HCT116 (cell line): Measurements from ENCODE around the gene THADA. TPM values are rescaled to one million over a fixed set of nuclear protein-coding genes. Genes with fewer than 3 reads are reported as not detected.
A peak's percentile ranks its signal among the peaks of the same experiment; 100 is the strongest.

Experiments
- ATAC-seq: fragments of 200-7000 bp; cut with Tn5 transposase; 2 replicates; pipeline ENCODE4 v1.9.1; 2020; ENCODE audit warnings: mild to moderate bottlenecking, moderate library complexity
- BruUV-seq: library from RNA; stranded (reverse); fragments of 400-500 nt; replicated peaks from 2 replicates; lab custom pipeline; 2021; lab: Mats Ljungman, UMichigan
- CTCF ChIA-PET: fragments of 300-600 bp; sonication (Branson Sonifier 250); formaldehyde crosslinking; loops from one replicate; lab custom pipeline; 2021; ENCODE audit warnings: antibody characterized with exemption; lab: Charles Lee
- POLR2A ChIA-PET: fragments of 300-600, 350-600 bp; sonication (Branson Sonifier 250); formaldehyde crosslinking; loops from one replicate; lab custom pipeline; 2021; ENCODE audit warnings: antibody characterized with exemption; lab: Charles Lee
- RAD21 ChIA-PET, 2 experiments: fragments of 300-600 bp; sonication (Branson Sonifier 250); formaldehyde crosslinking; loops; one replicate each; lab custom pipeline; 2023; ENCODE audit warnings: low total read pairs in 2 of 2; ENCODE audit not compliant: uncharacterized antibody in 2 of 2, unreplicated experiment in 2 of 2, low non-redundant PET in 1 of 2; lab: Charles Lee
- DNase-seq: peaks from one replicate; pipeline ENCODE4 v3.0.0-alpha.2; 2010; ENCODE audit warnings: low read depth, low spot score
- H2AFZ ChIP-seq: fragments of 200-600 bp; shearing (Covaris generic), sonication (generic); 2 replicates; pipeline ENCODE4 v1.6.1; 2017; ENCODE audit warnings: low read depth, mixed run types, mixed read lengths, antibody characterized with exemption, low read length; ENCODE audit not compliant: poor library complexity, severe bottlenecking
- H3K27ac ChIP-seq: 2 replicates; pipeline ENCODE4 v1.5.1; 2012; ENCODE audit warnings: low read depth, low read length
- H3K27me3 ChIP-seq: fragments of 200-600 bp; sonication (generic); 2 replicates; pipeline ENCODE4 v1.6.1; 2016; ENCODE audit warnings: mixed run types, low read length, mixed read lengths; ENCODE audit not compliant: insufficient read depth
- H3K36me3 ChIP-seq, 2 experiments: fragments of 200-500 bp in 1 of 2; fragments of 200-600 bp in 1 of 2; sonication (Bioruptor generic) in 1 of 2; sonication (generic) in 1 of 2; 2 replicates each; pipeline versions ENCODE4 v1.5.1 to v1.6.1; 2014 to 2016; ENCODE audit warnings: low read length in 2 of 2, inconsistent platforms in 1 of 2, mixed read lengths in 1 of 2, mixed run types in 1 of 2; ENCODE audit not compliant: insufficient read depth in 2 of 2, control insufficient read depth in 1 of 2
- H3K4me1 ChIP-seq, 2 experiments: fragments of 200-600 bp in 1 of 2; sonication (generic) in 1 of 2; 2 replicates each; pipeline versions ENCODE4 v1.5.1 to v1.6.1; 2012 to 2017; ENCODE audit warnings: low read length in 2 of 2, inconsistent platforms in 1 of 2, mild to moderate bottlenecking in 1 of 2, mixed read lengths in 1 of 2, mixed run types in 1 of 2, moderate library complexity in 1 of 2; ENCODE audit not compliant: insufficient read depth in 2 of 2, control insufficient read depth in 1 of 2
- H3K4me2 ChIP-seq: fragments of 200-600 bp; sonication (generic); 2 replicates; pipeline ENCODE4 v1.6.1; 2017; ENCODE audit warnings: mixed run types, low read length, mixed read lengths
- H3K4me3 ChIP-seq, 2 experiments: fragments of 200-600 bp in 1 of 2; sonication (generic) in 1 of 2; replicated peaks in 1 of 2; 2 replicates each; pipeline ENCODE4 v1.5.1; 2011 to 2016; ENCODE audit warnings: low read length in 2 of 2, control low read depth in 1 of 2, low read depth in 1 of 2, mild to moderate bottlenecking in 1 of 2, mixed read lengths in 1 of 2, mixed run types in 1 of 2
- H3K79me2 ChIP-seq: fragments of 200-600 bp; sonication (generic); 2 replicates; pipeline ENCODE4 v1.6.1; 2017; ENCODE audit warnings: mild to moderate bottlenecking, mixed run types, low read length, moderate library complexity, mixed read lengths; ENCODE audit not compliant: insufficient read depth
- H3K9ac ChIP-seq: fragments of 200-600 bp; sonication (generic); 2 replicates; pipeline ENCODE4 v1.6.1; 2016; ENCODE audit warnings: low read length, mixed read lengths
- H3K9me2 ChIP-seq: fragments of 200-600 bp; sonication (generic), shearing (Covaris generic); 2 replicates; pipeline ENCODE4 v1.6.1; 2017; ENCODE audit warnings: mixed run types, mild to moderate bottlenecking, moderate library complexity; ENCODE audit not compliant: insufficient read depth
- H3K9me3 ChIP-seq, 2 experiments: fragments of 200-500 bp in 1 of 2; fragments of 200-600 bp in 1 of 2; sonication (Bioruptor generic) in 1 of 2; sonication (generic) in 1 of 2; 2 replicates each; pipeline ENCODE4 v1.6.1; 2014 to 2017; ENCODE audit warnings: low read length in 2 of 2, mixed read lengths in 2 of 2, inconsistent platforms in 1 of 2, low read depth in 1 of 2, mild to moderate bottlenecking in 1 of 2, mixed run types in 1 of 2, moderate library complexity in 1 of 2; ENCODE audit not compliant: control insufficient read depth in 1 of 2, insufficient read depth in 1 of 2
- H4K20me1 ChIP-seq: fragments of 200-600 bp; sonication (generic), shearing (Covaris generic); 2 replicates; pipeline ENCODE4 v1.6.1; 2017; ENCODE audit warnings: mixed run types, mild to moderate bottlenecking, moderate library complexity; ENCODE audit not compliant: insufficient read depth
- CBX3 ChIP-seq: IDR thresholded peaks from 2 replicates; pipeline ENCODE4 v1.6.1; 2012; ENCODE audit warnings: low read depth
- CEBPB ChIP-seq: IDR thresholded peaks from 2 replicates; pipeline ENCODE4 v1.6.1; 2012; ENCODE audit warnings: low read depth
- EGR1 ChIP-seq: IDR thresholded peaks from 2 replicates; pipeline ENCODE4 v1.6.1; 2012; ENCODE audit warnings: low read depth
- ELF1 ChIP-seq: IDR thresholded peaks from 2 replicates; pipeline ENCODE4 v1.6.1; 2012; ENCODE audit warnings: low read depth, borderline replicate concordance
- EZH2 ChIP-seq: fragments of 200-600 bp; sonication (generic); IDR thresholded peaks from 2 replicates; pipeline ENCODE4 v1.6.1; 2017; ENCODE audit warnings: antibody characterized with exemption, mixed run types
- FOSL1 ChIP-seq: IDR thresholded peaks from 2 replicates; pipeline ENCODE4 v1.6.1; 2012; ENCODE audit warnings: low read depth
- JUND ChIP-seq: IDR thresholded peaks from 2 replicates; pipeline ENCODE4 v1.6.1; 2012
- MAX ChIP-seq: IDR thresholded peaks from 2 replicates; pipeline ENCODE4 v1.6.1; 2012
- POLR2AphosphoS5 ChIP-seq: IDR thresholded peaks from 2 replicates; pipeline ENCODE4 v1.6.1; 2011; ENCODE audit warnings: mild to moderate bottlenecking, low read depth, low read length, moderate library complexity
- RAD21 ChIP-seq: IDR thresholded peaks from 2 replicates; pipeline ENCODE4 v1.6.1; 2012; ENCODE audit warnings: low read depth, mild to moderate bottlenecking
- SIN3A ChIP-seq: IDR thresholded peaks from 2 replicates; pipeline ENCODE4 v1.6.1; 2012; ENCODE audit warnings: low read depth
- SP1 ChIP-seq: IDR thresholded peaks from 2 replicates; pipeline ENCODE4 v1.6.1; 2012; ENCODE audit warnings: low read depth
- SRF ChIP-seq: IDR thresholded peaks from 2 replicates; pipeline ENCODE4 v1.6.1; 2012; ENCODE audit warnings: low read depth
- TCF7L2 ChIP-seq: IDR thresholded peaks from 2 replicates; pipeline ENCODE4 v1.7.0; 2011; ENCODE audit warnings: borderline replicate concordance, inconsistent platforms; ENCODE audit not compliant: insufficient read depth, insufficient read length; ENCODE audit errors: extremely low read depth
- YY1 ChIP-seq: IDR thresholded peaks from 2 replicates; pipeline ENCODE4 v1.6.1; 2011; ENCODE audit warnings: low read length, low read depth, moderate library complexity, mild to moderate bottlenecking; ENCODE audit not compliant: insufficient replicate concordance; ENCODE audit errors: extremely low read depth
- ZBTB33 ChIP-seq: IDR thresholded peaks from 2 replicates; pipeline ENCODE4 v1.6.1; 2011; ENCODE audit warnings: mild to moderate bottlenecking, low read length, moderate library complexity; ENCODE audit not compliant: insufficient replicate concordance; ENCODE audit errors: extremely low read depth
- ZFX ChIP-seq: fragments of 450-650 bp; IDR thresholded peaks from 2 replicates; pipeline ENCODE4 v1.6.1; 2017
- intact Hi-C: fragments of 100-400 bp; cut with micrococcal nuclease; formaldehyde crosslinking; loops from 2 replicates; pipeline ENCODE4 v1.10.0; 2022
- total RNA-seq: library from RNA; stranded (reverse); gene quantifications from one replicate; pipeline ENCODE4 v1.2.1, GENCODE V29; 2021; ENCODE audit not compliant: unreplicated experiment
- TF ChIP-seq, protein P1 (sequence below): IDR thresholded peaks from 2 replicates; pipeline ENCODE4 v1.6.1; 2012; ENCODE audit warnings: low read depth
- TF ChIP-seq, protein P2 (sequence below): IDR thresholded peaks from 2 replicates; pipeline ENCODE4 v1.6.1; 2012

The THADA gene
- total RNA-seq, 1 experiment from 2014 or later: 30.7 TPM

GRCh38 chr2:43612944-43613343 lies 17.1 kb upstream of the THADA start:
- H3K9me2 ChIP-seq: no peaks in the 10 kb centered on the region
- H3K79me2 ChIP-seq: no peaks in the 10 kb centered on the region
- intact Hi-C loops: loop anchor here (5.0 to 10.0 kb wide), 2 partner anchors 262 to 1344 kb away; no protein-coding TSS in a partner anchor
- H3K4me3 ChIP-seq: no peak overlapping the region
- H3K36me3 ChIP-seq: no peaks in the 10 kb centered on the region
- no peak overlapping the region for H3K4me2 ChIP-seq
- H2AFZ ChIP-seq: peak overlapping the region; percentile 37
- ChIA-PET POLR2A (no interaction called here), CTCF (interaction anchor here (1.8 kb wide), 1 partner anchor 17 kb away, joined by 5 read pairs; the partner anchor contains the start of gene THADA), RAD21 (no interaction called here)
- no peaks in the 10 kb centered on the region for H3K4me1 ChIP-seq
- DNase-seq (no peak), ATAC-seq (no peak)
- BruUV-seq: no TSS peak
- H4K20me1 ChIP-seq: no peaks in the 10 kb centered on the region
- no peak for TF ChIP-seq SIN3A
- no peak for TF ChIP-seq CBX3
- TF ChIP-seq JUND: no peak
- no peak for TF ChIP-seq ELF1
- no peak for TF ChIP-seq MAX
- no peak for TF ChIP-seq ZBTB33
- no peak for TF ChIP-seq CEBPB
- TF ChIP-seq SRF: no peak
- TF ChIP-seq FOSL1: no peak
- TF ChIP-seq RAD21: no peak
- TF ChIP-seq EZH2: no peak
- no peak for TF ChIP-seq ZFX
- TF ChIP-seq SP1: no peak
- TF ChIP-seq, protein P1, sequence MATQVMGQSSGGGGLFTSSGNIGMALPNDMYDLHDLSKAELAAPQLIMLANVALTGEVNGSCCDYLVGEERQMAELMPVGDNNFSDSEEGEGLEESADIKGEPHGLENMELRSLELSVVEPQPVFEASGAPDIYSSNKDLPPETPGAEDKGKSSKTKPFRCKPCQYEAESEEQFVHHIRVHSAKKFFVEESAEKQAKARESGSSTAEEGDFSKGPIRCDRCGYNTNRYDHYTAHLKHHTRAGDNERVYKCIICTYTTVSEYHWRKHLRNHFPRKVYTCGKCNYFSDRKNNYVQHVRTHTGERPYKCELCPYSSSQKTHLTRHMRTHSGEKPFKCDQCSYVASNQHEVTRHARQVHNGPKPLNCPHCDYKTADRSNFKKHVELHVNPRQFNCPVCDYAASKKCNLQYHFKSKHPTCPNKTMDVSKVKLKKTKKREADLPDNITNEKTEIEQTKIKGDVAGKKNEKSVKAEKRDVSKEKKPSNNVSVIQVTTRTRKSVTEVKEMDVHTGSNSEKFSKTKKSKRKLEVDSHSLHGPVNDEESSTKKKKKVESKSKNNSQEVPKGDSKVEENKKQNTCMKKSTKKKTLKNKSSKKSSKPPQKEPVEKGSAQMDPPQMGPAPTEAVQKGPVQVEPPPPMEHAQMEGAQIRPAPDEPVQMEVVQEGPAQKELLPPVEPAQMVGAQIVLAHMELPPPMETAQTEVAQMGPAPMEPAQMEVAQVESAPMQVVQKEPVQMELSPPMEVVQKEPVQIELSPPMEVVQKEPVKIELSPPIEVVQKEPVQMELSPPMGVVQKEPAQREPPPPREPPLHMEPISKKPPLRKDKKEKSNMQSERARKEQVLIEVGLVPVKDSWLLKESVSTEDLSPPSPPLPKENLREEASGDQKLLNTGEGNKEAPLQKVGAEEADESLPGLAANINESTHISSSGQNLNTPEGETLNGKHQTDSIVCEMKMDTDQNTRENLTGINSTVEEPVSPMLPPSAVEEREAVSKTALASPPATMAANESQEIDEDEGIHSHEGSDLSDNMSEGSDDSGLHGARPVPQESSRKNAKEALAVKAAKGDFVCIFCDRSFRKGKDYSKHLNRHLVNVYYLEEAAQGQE: no peak
- TF ChIP-seq EGR1: no peak
- TF ChIP-seq POLR2AphosphoS5: no peak
- no peak for TF ChIP-seq YY1
- TF ChIP-seq TCF7L2: no peak
- TF ChIP-seq, protein P2, sequence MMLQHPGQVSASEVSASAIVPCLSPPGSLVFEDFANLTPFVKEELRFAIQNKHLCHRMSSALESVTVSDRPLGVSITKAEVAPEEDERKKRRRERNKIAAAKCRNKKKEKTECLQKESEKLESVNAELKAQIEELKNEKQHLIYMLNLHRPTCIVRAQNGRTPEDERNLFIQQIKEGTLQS: no peak
- no peaks in the 10 kb centered on the region for H3K9me3 ChIP-seq
- no peaks in the 10 kb centered on the region for H3K27me3 ChIP-seq
- H3K9ac ChIP-seq: no peak overlapping the region
- H3K27ac ChIP-seq: no peak overlapping the region
